ENCODE results near the gene DYNLRB1. TPM values are rescaled to one million over a fixed set of nuclear protein-coding genes. Genes with fewer than 3 reads are reported as not detected.
A peak's percentile ranks its signal among the peaks of the same experiment; 100 is the strongest.

Gene DYNLRB1
- total RNA-seq, 4 donors from 2014 or later = 119 to 231 (median 210) TPM

GRCh38 chr20:34525709-34526416 lies 9.6 kb downstream of the DYNLRB1 start:
- intact Hi-C loops (cut with DNase I) = no loop called here
- no peak for TF ChIP-seq CTCF (IDR thresholded peaks at IDR 0.05)
- no peak for TF ChIP-seq POLR2A (IDR thresholded peaks at IDR 0.05)
- H3K9me3 ChIP-seq = no peaks in the 10 kb centered on the region
- H3K27ac ChIP-seq = peak overlapping the region in 2 of 3 donors; percentile 41 to 76
- peaks cover 14 to 31% of the 10 kb centered on the region in 2 donors for H3K36me3 ChIP-seq
- no peaks in the 10 kb centered on the region for H3K27me3 ChIP-seq
- 62% methylated on average over 14 of the region's 14 CpGs for WGBS, 2 donors
- no peak overlapping the region for H3K4me3 ChIP-seq (replicated peaks in 1 of 3)
- peaks cover 16 to 50% of the 10 kb centered on the region in 2 donors for H3K4me1 ChIP-seq
- DNase-seq = peak; percentile 51 to 57

- H3K4me1 ChIP-seq = peaks cover 16 to 50% of the 10 kb centered on the region in 2 donors
- TF ChIP-seq CTCF (IDR thresholded peaks at IDR 0.05) (no peak), POLR2A (IDR thresholded peaks at IDR 0.05) (no peak)
- no peaks in the 10 kb centered on the region for H3K9me3 ChIP-seq
- intact Hi-C loops (cut with DNase I) = no loop called here
- peak overlapping the region in 2 of 3 donors; percentile 41 to 76 for H3K27ac ChIP-seq
- H3K36me3 ChIP-seq = peaks cover 14 to 32% of the 10 kb centered on the region in 2 donors
- H3K4me3 ChIP-seq (replicated peaks in 1 of 3) = no peak overlapping the region
- no peak for DNase-seq
- H3K27me3 ChIP-seq = no peaks in the 10 kb centered on the region
- 90 to 91% methylated on average over 5 of the region's 5 CpGs for WGBS, 2 donors
Observed at GRCh38 chr20:34526466-34526865, 10.2 kb downstream of the DYNLRB1 start.

GRCh38 chr20:34527016-34527415 lies 10.8 kb downstream of the DYNLRB1 start:
- TF ChIP-seq POLR2A (IDR thresholded peaks at IDR 0.05) = no peak
- no peak for TF ChIP-seq CTCF (IDR thresholded peaks at IDR 0.05)
- no peak overlapping the region for H3K4me3 ChIP-seq (replicated peaks in 1 of 3)
- H3K36me3 ChIP-seq = peaks cover 14 to 32% of the 10 kb centered on the region in 2 donors
- H3K27ac ChIP-seq = peak overlapping the region in 1 of 3 donors; percentile 76
- H3K4me1 ChIP-seq = peaks cover 16 to 50% of the 10 kb centered on the region in 2 donors
- no peak for DNase-seq
- WGBS, 2 donors = 91 to 94% methylated on average over 10 of the region's 10 CpGs
- intact Hi-C loops (cut with DNase I) = no loop called here
- no peaks in the 10 kb centered on the region for H3K27me3 ChIP-seq
- no peaks in the 10 kb centered on the region for H3K9me3 ChIP-seq

GRCh38 chr20:34528921-34529297 lies 12.7 kb downstream of the DYNLRB1 start:
- H3K4me3 ChIP-seq (replicated peaks in 1 of 3) = no peak overlapping the region
- peaks cover 16 to 41% of the 10 kb centered on the region in 2 donors for H3K4me1 ChIP-seq
- peak in 4 of 6 experiments; percentile 3 to 58 (median 24) for TF ChIP-seq CTCF (IDR thresholded peaks at IDR 0.05)
- no peak for TF ChIP-seq POLR2A (IDR thresholded peaks at IDR 0.05)
- H3K36me3 ChIP-seq = peaks cover 26 to 42% of the 10 kb centered on the region in 2 donors
- peak overlapping the region; percentile 26 to 72 (median 45) for H3K27ac ChIP-seq
- intact Hi-C loops (cut with DNase I) = no loop called here
- 33 to 39% methylated on average over 1 to 5 of the region's 5 CpGs for WGBS, 2 donors
- no peaks in the 10 kb centered on the region for H3K9me3 ChIP-seq
- DNase-seq = peak; percentile 89 to 92
- no peaks in the 10 kb centered on the region for H3K27me3 ChIP-seq

- intact Hi-C loops (cut with DNase I) = loop anchor here (10.0 kb wide), 1 partner anchor 215 kb away; no protein-coding TSS in a partner anchor
- H3K36me3 ChIP-seq = peaks cover 35 to 48% of the 10 kb centered on the region in 2 donors
Observed at GRCh38 chr20:34529742-34530141, 13.5 kb downstream of the DYNLRB1 start.

More at GRCh38 chr20:34529742-34530141, 13.5 kb downstream of the DYNLRB1 start:
- no peak for DNase-seq
- WGBS, 2 donors = 88 to 90% methylated on average over 3 of the region's 3 CpGs
- H3K4me3 ChIP-seq (replicated peaks in 1 of 3) = no peak overlapping the region
- TF ChIP-seq POLR2A (IDR thresholded peaks at IDR 0.05) (no peak), CTCF (IDR thresholded peaks at IDR 0.05) (no peak)
- peak overlapping the region in 1 of 3 donors; percentile 45 for H3K27ac ChIP-seq
- H3K27me3 ChIP-seq = no peaks in the 10 kb centered on the region
- peaks cover 16 to 37% of the 10 kb centered on the region in 2 donors for H3K4me1 ChIP-seq
- H3K9me3 ChIP-seq = no peaks in the 10 kb centered on the region

Data from thyroid gland (tissue), 4 donors.